HCT116 (cell line): ENCODE results near the gene FGF3. TPM values are rescaled to one million over a fixed set of nuclear protein-coding genes. Genes with fewer than 3 reads are reported as not detected.
A peak's percentile ranks its signal among the peaks of the same experiment; 100 is the strongest.

Experiments
- ATAC-seq: fragments of 200-7000 bp; cut with Tn5 transposase; 2 replicates; pipeline ENCODE4 v1.9.1; 2020; ENCODE audit warnings: mild to moderate bottlenecking, moderate library complexity
- BruUV-seq: library from RNA; stranded (reverse); fragments of 400-500 nt; replicated peaks from 2 replicates; lab custom pipeline; 2021; lab: Mats Ljungman, UMichigan
- CTCF ChIA-PET: fragments of 300-600 bp; sonication (Branson Sonifier 250); formaldehyde crosslinking; loops from one replicate; lab custom pipeline; 2021; ENCODE audit warnings: antibody characterized with exemption; lab: Charles Lee
- POLR2A ChIA-PET: fragments of 300-600, 350-600 bp; sonication (Branson Sonifier 250); formaldehyde crosslinking; loops from one replicate; lab custom pipeline; 2021; ENCODE audit warnings: antibody characterized with exemption; lab: Charles Lee
- RAD21 ChIA-PET, 2 experiments: fragments of 300-600 bp; sonication (Branson Sonifier 250); formaldehyde crosslinking; loops; one replicate each; lab custom pipeline; 2023; ENCODE audit warnings: low total read pairs in 2 of 2; ENCODE audit not compliant: uncharacterized antibody in 2 of 2, unreplicated experiment in 2 of 2, low non-redundant PET in 1 of 2; lab: Charles Lee
- DNase-seq: peaks from one replicate; pipeline ENCODE4 v3.0.0-alpha.2; 2010; ENCODE audit warnings: low read depth, low spot score
- H2AFZ ChIP-seq: fragments of 200-600 bp; shearing (Covaris generic), sonication (generic); 2 replicates; pipeline ENCODE4 v1.6.1; 2017; ENCODE audit warnings: low read depth, mixed run types, mixed read lengths, antibody characterized with exemption, low read length; ENCODE audit not compliant: poor library complexity, severe bottlenecking
- H3K27ac ChIP-seq: 2 replicates; pipeline ENCODE4 v1.5.1; 2012; ENCODE audit warnings: low read depth, low read length
- H3K27me3 ChIP-seq: fragments of 200-600 bp; sonication (generic); 2 replicates; pipeline ENCODE4 v1.6.1; 2016; ENCODE audit warnings: mixed run types, low read length, mixed read lengths; ENCODE audit not compliant: insufficient read depth
- H3K36me3 ChIP-seq, 2 experiments: fragments of 200-500 bp in 1 of 2; fragments of 200-600 bp in 1 of 2; sonication (Bioruptor generic) in 1 of 2; sonication (generic) in 1 of 2; 2 replicates each; pipeline versions ENCODE4 v1.5.1 to v1.6.1; 2014 to 2016; ENCODE audit warnings: low read length in 2 of 2, inconsistent platforms in 1 of 2, mixed read lengths in 1 of 2, mixed run types in 1 of 2; ENCODE audit not compliant: insufficient read depth in 2 of 2, control insufficient read depth in 1 of 2
- H3K4me1 ChIP-seq, 2 experiments: fragments of 200-600 bp in 1 of 2; sonication (generic) in 1 of 2; 2 replicates each; pipeline versions ENCODE4 v1.5.1 to v1.6.1; 2012 to 2017; ENCODE audit warnings: low read length in 2 of 2, inconsistent platforms in 1 of 2, mild to moderate bottlenecking in 1 of 2, mixed read lengths in 1 of 2, mixed run types in 1 of 2, moderate library complexity in 1 of 2; ENCODE audit not compliant: insufficient read depth in 2 of 2, control insufficient read depth in 1 of 2
- H3K4me2 ChIP-seq: fragments of 200-600 bp; sonication (generic); 2 replicates; pipeline ENCODE4 v1.6.1; 2017; ENCODE audit warnings: mixed run types, low read length, mixed read lengths
- H3K4me3 ChIP-seq, 2 experiments: fragments of 200-600 bp in 1 of 2; sonication (generic) in 1 of 2; replicated peaks in 1 of 2; 2 replicates each; pipeline ENCODE4 v1.5.1; 2011 to 2016; ENCODE audit warnings: low read length in 2 of 2, control low read depth in 1 of 2, low read depth in 1 of 2, mild to moderate bottlenecking in 1 of 2, mixed read lengths in 1 of 2, mixed run types in 1 of 2
- H3K79me2 ChIP-seq: fragments of 200-600 bp; sonication (generic); 2 replicates; pipeline ENCODE4 v1.6.1; 2017; ENCODE audit warnings: mild to moderate bottlenecking, mixed run types, low read length, moderate library complexity, mixed read lengths; ENCODE audit not compliant: insufficient read depth
- H3K9ac ChIP-seq: fragments of 200-600 bp; sonication (generic); 2 replicates; pipeline ENCODE4 v1.6.1; 2016; ENCODE audit warnings: low read length, mixed read lengths
- H3K9me2 ChIP-seq: fragments of 200-600 bp; sonication (generic), shearing (Covaris generic); 2 replicates; pipeline ENCODE4 v1.6.1; 2017; ENCODE audit warnings: mixed run types, mild to moderate bottlenecking, moderate library complexity; ENCODE audit not compliant: insufficient read depth
- H3K9me3 ChIP-seq, 2 experiments: fragments of 200-500 bp in 1 of 2; fragments of 200-600 bp in 1 of 2; sonication (Bioruptor generic) in 1 of 2; sonication (generic) in 1 of 2; 2 replicates each; pipeline ENCODE4 v1.6.1; 2014 to 2017; ENCODE audit warnings: low read length in 2 of 2, mixed read lengths in 2 of 2, inconsistent platforms in 1 of 2, low read depth in 1 of 2, mild to moderate bottlenecking in 1 of 2, mixed run types in 1 of 2, moderate library complexity in 1 of 2; ENCODE audit not compliant: control insufficient read depth in 1 of 2, insufficient read depth in 1 of 2
- H4K20me1 ChIP-seq: fragments of 200-600 bp; sonication (generic), shearing (Covaris generic); 2 replicates; pipeline ENCODE4 v1.6.1; 2017; ENCODE audit warnings: mixed run types, mild to moderate bottlenecking, moderate library complexity; ENCODE audit not compliant: insufficient read depth
- ATF3 ChIP-seq: IDR thresholded peaks from 2 replicates; pipeline ENCODE4 v1.6.1; 2012
- CEBPB ChIP-seq: IDR thresholded peaks from 2 replicates; pipeline ENCODE4 v1.6.1; 2012; ENCODE audit warnings: low read depth
- EZH2phosphoT487 ChIP-seq: fragments of 200-600 bp; IDR thresholded peaks from 2 replicates; pipeline ENCODE4 v1.6.1; 2018; ENCODE audit warnings: antibody characterized with exemption, borderline replicate concordance
- JUND ChIP-seq: IDR thresholded peaks from 2 replicates; pipeline ENCODE4 v1.6.1; 2012
- POLR2AphosphoS5 ChIP-seq: IDR thresholded peaks from 2 replicates; pipeline ENCODE4 v1.6.1; 2011; ENCODE audit warnings: mild to moderate bottlenecking, low read depth, low read length, moderate library complexity
- REST ChIP-seq: IDR thresholded peaks from 2 replicates; pipeline ENCODE4 v1.6.1; 2012; ENCODE audit warnings: low read depth
- SP1 ChIP-seq: IDR thresholded peaks from 2 replicates; pipeline ENCODE4 v1.6.1; 2012; ENCODE audit warnings: low read depth
- SRF ChIP-seq: IDR thresholded peaks from 2 replicates; pipeline ENCODE4 v1.6.1; 2012; ENCODE audit warnings: low read depth
- ZBTB33 ChIP-seq: IDR thresholded peaks from 2 replicates; pipeline ENCODE4 v1.6.1; 2011; ENCODE audit warnings: mild to moderate bottlenecking, low read length, moderate library complexity; ENCODE audit not compliant: insufficient replicate concordance; ENCODE audit errors: extremely low read depth
- intact Hi-C: fragments of 100-400 bp; cut with micrococcal nuclease; formaldehyde crosslinking; loops from 2 replicates; pipeline ENCODE4 v1.10.0; 2022
- total RNA-seq: library from RNA; stranded (reverse); gene quantifications from one replicate; pipeline ENCODE4 v1.2.1, GENCODE V29; 2021; ENCODE audit not compliant: unreplicated experiment

The FGF3 gene
- total RNA-seq, 1 experiment from 2014 or later = not detected

- H3K27me3 ChIP-seq = no peaks in the 10 kb centered on the region
- H4K20me1 ChIP-seq = no peaks in the 10 kb centered on the region
- intact Hi-C loops = no loop called here
- CTCF ChIA-PET = interaction anchor here (1.2 to 1.4 kb wide), 2 partner anchors 42 to 129 kb away, joined by 3 to 4 read pairs; no protein-coding TSS in a partner anchor
- no peaks in the 10 kb centered on the region for H3K79me2 ChIP-seq
- POLR2A ChIA-PET = no interaction called here
- RAD21 ChIA-PET = no interaction called here
- peaks cover 28 to 32% of the 10 kb centered on the region in 2 experiments for H3K4me1 ChIP-seq
- H2AFZ ChIP-seq = no peak overlapping the region
- H3K4me2 ChIP-seq = peak overlapping the region; percentile 67
- H3K4me3 ChIP-seq = no peak overlapping the region
- no peaks in the 10 kb centered on the region for H3K36me3 ChIP-seq
- DNase-seq (no peak), ATAC-seq (no peak)
- no TSS peak for BruUV-seq
- H3K27ac ChIP-seq = peak overlapping the region; percentile 60
- H3K9me2 ChIP-seq = no peaks in the 10 kb centered on the region
- no peaks in the 10 kb centered on the region for H3K9me3 ChIP-seq
- 0 out of 2 replicates have a peak overlapping the region, but pooled peaks have one; percentile 39 for H3K9ac ChIP-seq
- TF ChIP-seq JUND (no peak), ATF3 (no peak), SRF (no peak), ZBTB33 (no peak), CEBPB (no peak), SP1 (no peak), POLR2AphosphoS5 (no peak), EZH2phosphoT487 (no peak), REST (no peak)
- TF ChIP-seq, all 23 proteins: peak for 0
Observed at GRCh38 chr11:69841170-69841858, 22.1 kb upstream of the FGF3 start.
